GM21515 (cell line): Measurements from ENCODE around the gene COL18A1.

Source experiments
- ATAC-seq: cut with Tn5 transposase; IDR thresholded peaks from one replicate; pipeline ENCODE4 v1.9.1; 2021; ENCODE audit not compliant: unreplicated experiment

Gene COL18A1

GRCh38 chr21:45381865-45382696 is 22.9 kb upstream of the COL18A1 start:
- no peak for ATAC-seq

- no peak for ATAC-seq
Observed at GRCh38 chr21:45382697-45382997, 22.3 kb upstream of the COL18A1 start.

- ATAC-seq: no peak
Observed at GRCh38 chr21:45383111-45383614, 21.8 kb upstream of the COL18A1 start.

- no peak for ATAC-seq
Observed at GRCh38 chr21:45383615-45384201, 21.3 kb upstream of the COL18A1 start.

- ATAC-seq: no peak
Observed at GRCh38 chr21:45384656-45385548, 20.1 kb upstream of the COL18A1 start.

GRCh38 chr21:45385549-45386050 is 19.4 kb upstream of the COL18A1 start:
- no peak for ATAC-seq

- ATAC-seq: no peak
Observed at GRCh38 chr21:45386336-45386727, 18.6 kb upstream of the COL18A1 start.

- ATAC-seq: no peak
Observed at GRCh38 chr21:45386728-45387371, 18.1 kb upstream of the COL18A1 start.

GRCh38 chr21:45387506-45387905 is 17.5 kb upstream of the COL18A1 start:
- ATAC-seq: no peak

GRCh38 chr21:45388011-45388521 is 16.9 kb upstream of the COL18A1 start:
- ATAC-seq: no peak

- ATAC-seq: no peak
Observed at GRCh38 chr21:45388611-45389296, 16.2 kb upstream of the COL18A1 start.

GRCh38 chr21:45390121-45390751 is 14.7 kb upstream of the COL18A1 start:
- ATAC-seq: no peak

GRCh38 chr21:45390831-45391742 is 13.9 kb upstream of the COL18A1 start:
- ATAC-seq: no peak

- no peak for ATAC-seq
Observed at GRCh38 chr21:45391743-45392572, 13.0 kb upstream of the COL18A1 start.

- no peak for ATAC-seq
Observed at GRCh38 chr21:45392573-45392971, 12.4 kb upstream of the COL18A1 start.

- ATAC-seq: no peak
Observed at GRCh38 chr21:45393021-45393420, 11.9 kb upstream of the COL18A1 start.

- ATAC-seq: no peak
Observed at GRCh38 chr21:45393833-45394638, 10.9 kb upstream of the COL18A1 start.
